ENCODE measurements around the gene RAVER1.

- TF ChIP-seq, protein P1, sequence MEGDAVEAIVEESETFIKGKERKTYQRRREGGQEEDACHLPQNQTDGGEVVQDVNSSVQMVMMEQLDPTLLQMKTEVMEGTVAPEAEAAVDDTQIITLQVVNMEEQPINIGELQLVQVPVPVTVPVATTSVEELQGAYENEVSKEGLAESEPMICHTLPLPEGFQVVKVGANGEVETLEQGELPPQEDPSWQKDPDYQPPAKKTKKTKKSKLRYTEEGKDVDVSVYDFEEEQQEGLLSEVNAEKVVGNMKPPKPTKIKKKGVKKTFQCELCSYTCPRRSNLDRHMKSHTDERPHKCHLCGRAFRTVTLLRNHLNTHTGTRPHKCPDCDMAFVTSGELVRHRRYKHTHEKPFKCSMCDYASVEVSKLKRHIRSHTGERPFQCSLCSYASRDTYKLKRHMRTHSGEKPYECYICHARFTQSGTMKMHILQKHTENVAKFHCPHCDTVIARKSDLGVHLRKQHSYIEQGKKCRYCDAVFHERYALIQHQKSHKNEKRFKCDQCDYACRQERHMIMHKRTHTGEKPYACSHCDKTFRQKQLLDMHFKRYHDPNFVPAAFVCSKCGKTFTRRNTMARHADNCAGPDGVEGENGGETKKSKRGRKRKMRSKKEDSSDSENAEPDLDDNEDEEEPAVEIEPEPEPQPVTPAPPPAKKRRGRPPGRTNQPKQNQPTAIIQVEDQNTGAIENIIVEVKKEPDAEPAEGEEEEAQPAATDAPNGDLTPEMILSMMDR (IDR thresholded peaks at IDR 0.05; ENCODE audit: low read depth, low read length) = no peak
- TF ChIP-seq POLR2A (IDR thresholded peaks at IDR 0.05; ENCODE audit: extremely low read depth, insufficient read length) = no peak
- no peak for TF ChIP-seq MAX (IDR thresholded peaks at IDR 0.05; ENCODE audit: low read depth, low read length)
These were observed 39.5 kb downstream of the RAVER1 start for GRCh38 chr19:10293637-10294367.

Measured in NB4 (cell line).